GM21423 (cell line): Measurements from ENCODE around the gene GAL3ST2.

Source experiments
- ATAC-seq: cut with Tn5 transposase; IDR thresholded peaks from one replicate; pipeline ENCODE4 v1.9.1; 2021; ENCODE audit warnings: mild to moderate bottlenecking, moderate library complexity; ENCODE audit not compliant: unreplicated experiment

The GAL3ST2 gene

DNA sequence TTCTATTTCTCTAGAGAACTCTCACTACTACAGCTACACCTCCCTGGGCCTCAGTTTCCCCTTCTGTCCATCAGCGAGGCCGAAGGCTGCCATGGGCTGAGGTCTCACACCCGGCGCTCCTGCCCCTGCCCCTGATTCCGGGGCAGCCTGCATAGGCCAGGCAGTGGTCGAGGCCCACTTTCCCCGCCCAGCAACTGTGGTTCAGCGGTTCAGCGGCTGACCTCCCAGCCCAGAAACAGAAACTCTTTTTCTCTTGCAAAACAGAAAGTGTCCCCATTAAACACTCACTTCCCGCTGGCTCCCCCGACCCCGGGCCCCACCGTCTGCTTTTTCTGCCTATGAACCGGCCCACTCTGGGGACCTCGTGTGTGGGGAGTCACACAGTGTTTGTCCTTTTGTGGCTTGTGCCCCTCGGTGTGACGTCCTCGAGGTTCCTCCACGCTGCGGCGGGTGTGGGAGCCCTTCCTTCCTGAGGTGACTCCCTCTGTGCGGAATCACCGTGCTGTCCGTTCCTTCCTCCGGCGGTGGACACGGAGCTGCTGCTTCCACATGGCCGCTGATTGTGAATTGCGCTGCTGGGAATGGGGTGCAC, 66.1 kb downstream of the GAL3ST2 start:
- no peak for ATAC-seq

DNA sequence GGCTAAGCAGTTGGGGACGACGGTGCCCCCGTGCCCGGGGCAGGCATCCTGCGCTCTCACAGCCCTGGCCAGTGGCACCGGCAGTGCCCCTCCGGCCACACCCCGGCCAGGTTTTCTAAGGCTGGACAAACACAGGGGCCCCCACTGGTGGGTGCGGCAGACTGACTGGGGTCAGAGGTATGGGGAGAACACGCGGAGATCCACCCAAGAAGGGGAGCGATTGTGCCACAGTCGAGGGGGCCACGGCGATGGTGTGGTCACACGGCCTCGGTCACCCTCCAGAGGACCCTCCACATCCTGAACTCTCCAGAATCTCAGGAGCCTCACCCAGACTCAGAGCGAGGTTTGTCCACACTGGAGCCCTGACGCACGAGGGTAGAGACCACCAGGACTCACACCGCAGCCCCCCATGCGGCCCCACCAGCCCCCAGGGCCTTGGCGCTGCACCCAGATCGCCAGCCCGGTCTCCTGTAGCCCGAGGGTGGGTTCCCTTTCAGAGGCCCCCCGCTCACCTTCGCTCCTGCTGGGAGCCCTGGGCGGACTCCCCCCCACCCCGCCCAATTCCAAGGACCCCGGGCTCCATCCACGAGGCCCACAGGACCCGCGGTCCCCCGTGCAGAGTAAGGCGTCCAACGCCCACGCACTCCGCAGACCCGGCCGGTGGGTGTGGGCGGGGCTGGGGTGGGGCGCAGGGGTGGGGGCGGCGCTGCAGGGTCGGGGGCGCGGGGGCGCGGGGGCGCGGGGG, 66.9 kb downstream of the GAL3ST2 start:
- no peak for ATAC-seq

DNA sequence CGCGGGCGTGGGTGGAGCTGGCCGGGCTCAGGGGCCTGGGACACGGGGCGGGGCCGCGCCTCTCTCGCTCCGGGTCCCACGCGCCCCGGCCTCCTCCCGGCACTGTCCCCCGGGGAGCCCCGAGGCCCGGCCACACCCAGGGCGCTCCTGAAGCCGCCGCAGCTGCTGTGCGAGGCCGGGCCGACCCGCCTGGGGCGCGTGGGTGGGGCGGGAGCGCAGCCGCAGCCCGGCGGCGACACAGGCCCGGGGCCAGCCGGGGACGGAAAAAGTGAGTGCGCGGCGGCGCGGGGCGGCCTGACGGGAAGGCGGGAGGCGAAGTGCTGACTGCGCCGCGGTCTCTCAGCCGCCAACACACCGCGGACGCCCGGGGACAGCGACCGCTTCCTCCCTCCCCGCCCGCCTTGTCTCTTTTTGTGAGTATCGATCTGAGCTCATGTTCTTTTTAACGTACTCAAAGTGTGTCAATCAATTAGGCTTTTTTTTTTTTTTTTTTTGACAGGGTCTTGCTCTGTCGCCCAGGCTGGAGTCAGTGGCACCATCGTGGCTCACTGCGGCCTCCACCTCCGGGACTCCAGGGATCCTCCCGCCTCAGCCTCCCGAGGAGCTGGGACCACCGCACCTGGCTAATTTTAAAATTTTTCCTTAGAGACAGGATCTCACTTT, 67.6 kb downstream of the GAL3ST2 start:
- ATAC-seq: peak; percentile 69

DNA sequence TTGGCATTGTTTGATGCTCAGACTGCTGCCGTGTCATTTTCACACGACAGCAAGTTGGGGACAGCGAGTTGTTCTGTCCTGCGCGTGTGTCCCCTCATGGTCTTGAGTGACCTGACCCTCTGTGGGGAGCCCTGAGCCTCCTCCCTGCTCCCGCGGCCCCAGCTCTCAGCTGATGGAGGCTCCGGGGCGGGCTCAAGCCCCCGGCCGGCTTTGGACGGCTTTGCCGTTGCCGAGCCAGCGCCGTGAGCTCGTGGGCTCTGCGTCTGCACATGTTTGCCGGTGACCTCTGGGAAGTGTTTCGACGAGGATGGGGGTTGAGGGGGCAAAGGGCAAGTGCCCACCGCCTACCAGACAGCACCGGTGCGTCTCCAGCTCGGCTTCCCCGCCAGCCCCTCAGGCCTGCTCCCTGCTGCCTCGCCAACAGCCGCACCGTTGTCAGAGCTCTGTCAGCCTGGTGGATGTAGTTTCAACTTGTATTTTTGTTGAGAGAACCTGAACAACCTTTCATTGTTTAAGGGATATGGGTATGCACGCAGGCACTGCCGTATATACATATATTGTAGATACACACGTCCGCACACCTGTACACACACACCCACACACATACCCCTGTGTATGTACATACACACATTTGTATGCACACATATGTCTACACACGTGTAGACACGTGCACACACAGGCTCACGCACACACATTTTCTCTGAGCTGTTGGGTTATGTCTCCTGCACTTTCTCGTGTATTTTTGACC, 68.4 kb downstream of the GAL3ST2 start:
- no peak for ATAC-seq

DNA sequence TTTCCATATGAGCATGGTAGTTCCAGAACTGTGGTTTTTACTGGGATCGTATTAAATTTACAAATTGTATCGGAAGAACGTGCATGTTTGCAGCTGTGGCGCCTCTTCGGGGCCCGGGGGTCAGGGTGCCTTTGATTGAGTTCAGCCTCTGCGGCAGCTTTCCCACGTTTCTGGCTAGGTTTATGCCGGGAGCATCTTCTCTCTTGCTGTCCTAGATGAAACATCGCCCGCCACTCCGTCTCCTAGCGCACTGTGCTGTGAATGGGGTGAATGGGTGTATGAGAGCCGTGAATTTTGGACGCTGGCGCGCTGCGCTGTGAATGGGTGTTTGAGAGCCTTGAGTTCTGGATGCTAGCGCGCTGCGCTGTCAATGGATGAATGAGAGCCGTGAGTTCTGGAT, 69.8 kb downstream of the GAL3ST2 start:
- ATAC-seq: no peak

DNA sequence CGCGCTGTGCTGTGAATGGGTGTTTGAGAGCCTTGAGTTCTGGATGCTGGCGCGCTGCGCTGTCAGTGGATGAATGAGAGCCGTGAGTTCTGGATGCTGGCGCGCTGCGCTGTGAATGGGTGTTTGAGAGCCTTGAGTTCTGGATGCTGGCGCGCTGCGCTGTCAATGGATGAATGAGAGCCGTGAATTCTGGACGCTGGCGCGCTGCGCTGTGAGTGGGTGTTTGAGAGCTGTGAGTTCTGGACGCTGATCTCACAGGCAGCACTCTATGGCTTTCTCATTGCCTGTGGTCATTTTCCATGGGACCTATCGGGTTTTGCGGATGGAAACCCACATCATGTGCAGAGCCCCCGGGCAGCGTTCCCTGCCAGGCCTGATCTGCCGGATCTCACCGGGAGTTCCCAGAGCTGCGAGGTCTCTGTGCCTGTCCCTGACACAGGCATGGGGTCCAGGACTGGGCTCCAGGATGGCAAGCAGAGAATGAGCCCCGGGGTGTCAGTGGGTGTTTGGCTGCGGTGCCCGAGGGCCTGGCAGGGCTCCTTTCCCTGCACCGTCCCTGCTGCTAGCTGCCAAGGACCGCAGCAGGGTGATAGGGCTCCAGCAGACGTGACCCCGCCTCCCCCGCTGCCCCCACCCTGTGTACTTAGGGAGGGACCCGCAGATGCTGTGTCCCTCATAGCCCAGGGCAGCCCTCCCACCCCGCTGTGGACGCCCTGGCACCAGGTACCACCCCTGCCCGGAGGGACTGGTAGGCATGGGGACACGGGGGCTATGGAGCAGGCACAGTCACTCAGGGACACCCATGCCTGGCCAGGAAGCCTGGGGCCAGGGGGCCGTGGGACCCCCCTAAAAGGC, 72.4 kb downstream of the GAL3ST2 start:
- no peak for ATAC-seq

DNA sequence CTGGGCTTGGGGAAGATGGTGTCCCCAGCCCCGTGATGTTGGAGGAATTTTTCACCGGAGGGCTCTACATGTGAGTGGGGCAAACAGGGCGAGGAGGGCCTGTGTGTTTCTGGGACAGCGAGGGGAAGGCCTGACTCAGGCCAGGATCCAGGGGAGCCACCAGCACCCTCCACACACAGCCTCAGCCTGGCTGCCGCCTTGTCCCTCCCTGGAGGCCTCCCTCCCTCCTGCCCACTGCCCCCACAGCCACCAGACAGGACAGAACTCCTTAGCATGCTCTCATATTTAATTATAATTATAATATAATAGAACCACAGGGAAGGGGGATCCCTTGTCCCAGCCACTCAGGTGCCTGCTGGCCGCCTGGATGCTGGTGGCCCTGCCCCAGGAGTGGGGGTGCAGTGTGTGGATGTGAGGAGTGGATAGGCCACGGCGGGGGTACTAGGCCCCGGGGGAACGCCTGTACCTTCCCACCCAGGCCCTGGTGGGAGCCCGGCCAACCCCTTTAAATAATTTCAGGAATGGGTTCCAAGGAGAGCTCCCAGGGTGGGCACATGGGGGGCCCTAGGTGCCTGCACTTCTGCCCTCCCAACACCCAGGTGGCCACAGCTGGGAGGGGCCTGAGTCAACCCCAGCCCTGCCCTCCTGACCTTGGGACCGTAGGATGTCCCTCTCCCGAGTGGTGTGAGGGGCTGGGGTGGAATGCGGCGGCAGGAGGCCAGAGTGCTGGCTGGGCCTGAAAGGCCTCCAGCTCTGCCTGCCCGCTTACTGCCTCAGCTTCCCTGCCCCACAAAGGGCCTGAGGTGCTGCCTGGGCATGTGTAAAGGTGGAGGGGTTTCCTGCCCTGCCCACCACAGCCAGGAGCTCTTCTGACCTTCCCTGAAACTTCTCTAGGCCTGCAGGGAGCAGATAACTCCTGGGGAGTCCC, 73.3 kb downstream of the GAL3ST2 start:
- no peak for ATAC-seq

DNA sequence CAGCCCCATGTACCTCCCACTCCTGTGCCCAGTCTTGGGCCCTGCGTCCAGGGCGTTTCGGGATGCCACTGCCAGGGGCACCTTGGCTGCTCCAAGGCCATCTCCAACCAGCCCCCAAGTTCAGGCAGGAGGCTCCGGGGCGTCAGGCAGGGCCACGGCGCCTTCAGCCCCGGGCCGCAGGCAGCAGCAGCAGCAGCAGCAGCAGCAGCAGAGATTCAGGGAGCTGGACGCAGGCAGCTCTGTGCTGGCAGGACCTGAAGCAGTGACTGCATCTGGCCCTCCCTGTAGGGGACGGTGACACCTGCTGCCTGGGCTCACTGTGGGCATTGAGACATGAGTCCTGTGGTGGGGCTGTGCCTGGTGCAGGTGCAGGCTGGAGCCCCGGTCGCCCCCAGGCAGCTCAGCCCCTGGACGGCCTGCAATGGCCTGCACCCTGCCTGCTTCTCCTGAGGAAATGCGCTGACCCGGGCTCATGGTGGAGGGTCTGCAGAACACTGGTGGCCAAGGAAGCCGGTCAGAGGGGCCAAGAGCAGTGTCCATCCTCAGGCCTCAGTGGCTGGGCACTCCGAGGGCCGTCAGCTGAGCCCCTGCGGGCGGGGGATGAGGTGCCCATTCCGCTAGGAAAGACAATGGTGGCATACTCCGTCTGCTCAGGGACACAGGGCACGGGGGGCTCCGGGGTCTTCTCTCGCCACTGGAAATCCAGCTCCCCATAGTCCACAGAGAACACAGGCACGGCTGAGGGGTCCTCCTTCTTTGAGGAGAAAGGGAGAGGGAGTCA, 74.1 kb downstream of the GAL3ST2 start:
- no peak for ATAC-seq

DNA sequence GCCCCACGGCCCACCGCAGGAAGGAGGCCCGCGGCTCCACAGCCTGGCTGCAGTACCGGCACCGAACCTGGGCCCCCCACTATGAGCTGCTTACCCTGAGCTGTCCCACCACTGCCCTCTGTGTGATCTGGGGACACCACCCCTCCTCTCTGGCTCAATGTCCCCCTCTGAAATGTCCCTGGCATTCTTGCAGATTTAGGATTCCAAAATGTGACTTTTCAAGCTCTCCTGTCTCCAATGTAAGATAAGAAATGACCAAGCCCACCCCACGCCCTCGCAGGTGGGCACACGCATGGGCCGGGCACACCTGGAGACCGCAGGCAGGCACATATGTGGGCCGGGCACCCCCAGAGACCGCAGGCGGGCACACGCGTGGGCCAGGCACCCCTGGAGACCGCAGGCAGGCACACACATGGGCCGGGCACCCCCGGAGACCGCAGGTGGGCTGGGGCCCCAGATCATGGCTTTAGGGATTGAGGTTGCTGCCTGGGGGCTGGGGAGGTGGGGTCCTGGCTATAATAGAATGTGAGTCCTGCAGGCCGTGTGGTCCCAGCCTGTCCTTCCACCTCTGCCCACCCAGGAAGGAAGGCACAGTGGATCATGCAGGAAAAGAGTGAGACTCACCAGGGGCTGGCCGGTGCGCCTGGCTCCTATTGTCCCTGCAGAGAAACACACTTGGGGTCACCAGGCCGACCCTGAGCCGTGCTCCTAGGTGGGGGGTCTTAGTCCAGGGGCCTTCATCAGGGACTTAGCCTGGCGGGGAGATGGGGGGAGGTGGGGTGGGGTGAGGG, 74.9 kb downstream of the GAL3ST2 start:
- no peak for ATAC-seq

DNA sequence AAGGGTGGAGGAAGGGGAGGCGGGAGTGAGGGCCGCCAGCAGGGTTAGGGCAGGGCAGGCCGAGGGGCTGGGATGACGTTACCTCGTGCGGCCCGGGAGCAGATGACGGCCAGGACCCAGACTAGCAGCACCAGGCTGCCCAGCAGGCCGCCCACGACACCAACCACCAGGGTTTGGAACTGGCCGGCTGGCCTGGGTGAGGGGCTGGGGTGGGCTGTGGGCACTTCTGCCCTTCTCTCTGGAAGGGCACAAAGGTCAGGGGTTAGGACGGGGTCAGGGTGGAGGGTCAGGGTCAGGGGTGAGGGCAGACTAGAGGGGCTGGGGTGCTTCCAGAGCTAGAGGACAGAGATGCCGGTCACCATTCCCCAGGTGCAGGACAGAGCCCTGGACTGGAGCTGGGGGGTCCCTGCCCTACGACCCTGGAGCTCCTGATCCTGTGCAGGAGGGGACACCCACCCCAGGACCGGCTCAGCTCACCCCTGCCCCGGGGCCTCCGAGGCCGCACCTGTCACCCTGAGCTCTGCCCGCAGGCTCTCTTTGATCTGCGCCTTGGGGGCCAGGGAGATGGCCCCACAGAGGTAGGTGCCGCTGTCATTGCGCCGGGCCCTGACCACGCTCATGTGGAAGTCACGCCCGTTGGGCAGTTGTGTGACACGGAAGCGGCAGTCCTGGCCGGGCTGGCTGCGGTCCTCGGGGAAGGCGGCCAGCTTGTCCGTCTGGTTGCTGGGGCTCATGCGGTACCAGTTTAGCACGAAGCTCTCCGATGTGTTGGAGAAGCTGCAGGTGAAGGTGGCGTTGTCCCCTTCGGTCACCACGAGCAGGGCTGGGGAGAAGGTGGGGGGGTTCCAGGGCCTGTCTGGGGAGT, 75.7 kb downstream of the GAL3ST2 start:
- no peak for ATAC-seq

DNA sequence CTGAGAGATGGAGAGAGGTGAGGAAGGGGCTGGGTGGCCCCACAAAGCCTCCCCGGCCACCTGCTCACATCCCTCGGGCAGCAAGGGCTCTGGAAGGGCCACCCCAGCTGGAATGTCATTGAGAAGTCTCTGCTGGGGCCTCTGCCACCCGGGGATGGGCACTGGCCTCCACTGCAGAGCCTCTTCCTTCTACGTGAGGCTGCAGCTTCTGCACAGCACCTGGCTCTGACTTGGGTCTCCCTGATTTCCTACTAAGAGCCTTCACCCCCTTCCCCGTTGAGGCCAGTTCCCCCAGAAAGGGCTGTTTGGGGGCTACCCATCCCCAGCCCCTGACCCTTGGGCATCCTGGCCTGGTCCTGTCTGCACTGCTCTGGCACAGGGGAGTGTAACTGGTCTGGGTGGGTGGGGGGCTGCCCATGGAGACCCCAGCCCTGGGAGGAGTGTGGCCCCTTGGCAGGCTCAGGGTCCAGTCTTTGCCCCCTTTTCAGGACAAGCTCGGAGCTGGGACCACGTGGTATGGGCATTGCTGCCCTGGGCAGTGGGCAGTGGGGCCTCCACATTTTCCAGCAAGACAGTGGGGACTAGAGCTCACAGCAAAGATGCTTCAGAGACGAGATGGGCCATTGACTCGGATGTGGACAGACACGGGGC, 76.5 kb downstream of the GAL3ST2 start:
- no peak for ATAC-seq
